Measurements from ENCODE around the gene SEPTIN12.
A peak's percentile ranks its signal among the peaks of the same experiment; 100 is the strongest.

The SEPTIN12 gene

DNA sequence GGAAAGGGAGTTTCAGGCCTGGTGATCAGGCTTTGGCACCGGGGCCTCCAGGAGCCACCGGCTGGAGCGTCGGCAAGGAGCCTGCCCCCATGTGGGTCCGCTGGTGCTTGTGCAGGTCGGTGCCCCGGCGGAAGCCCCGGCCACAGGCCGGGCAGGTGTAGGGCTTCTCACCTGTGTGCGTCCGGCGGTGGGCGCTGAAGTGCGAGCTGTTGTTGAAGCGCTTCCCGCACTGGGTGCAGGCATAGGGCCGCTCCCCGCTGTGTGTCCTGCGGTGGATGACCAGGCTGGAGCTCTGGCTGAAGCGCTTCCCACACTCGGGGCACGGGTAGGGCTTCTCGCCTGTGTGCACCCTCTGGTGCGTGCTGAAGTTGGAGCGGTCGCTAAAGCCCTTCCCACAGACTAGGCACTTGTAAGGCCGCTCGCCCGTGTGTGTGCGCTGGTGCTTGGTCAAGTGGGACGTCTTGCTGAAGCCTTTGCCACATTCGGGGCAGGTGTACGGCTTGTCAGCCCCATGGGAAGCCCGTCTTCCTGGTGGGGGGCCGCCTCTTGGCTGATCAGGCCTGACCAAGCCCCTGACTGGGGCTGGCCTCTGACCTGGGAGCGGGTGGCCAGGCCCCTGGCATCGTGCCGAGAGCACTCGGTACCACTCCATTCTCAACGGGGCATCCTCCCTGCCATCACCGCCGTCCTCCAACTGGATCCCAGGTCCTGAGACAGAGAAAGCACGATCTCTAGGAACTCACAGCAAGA is 35.6 kb downstream of the SEPTIN12 start:
- in situ Hi-C loops (cut with MboI; ENCODE audit: low pct_unique_long_range_greater_than_20kb, low sequenced_read_pairs, unreplicated experiment): no loop called here
- DNase-seq (ENCODE audit: low spot score): no peak
- TF ChIP-seq, protein P1, sequence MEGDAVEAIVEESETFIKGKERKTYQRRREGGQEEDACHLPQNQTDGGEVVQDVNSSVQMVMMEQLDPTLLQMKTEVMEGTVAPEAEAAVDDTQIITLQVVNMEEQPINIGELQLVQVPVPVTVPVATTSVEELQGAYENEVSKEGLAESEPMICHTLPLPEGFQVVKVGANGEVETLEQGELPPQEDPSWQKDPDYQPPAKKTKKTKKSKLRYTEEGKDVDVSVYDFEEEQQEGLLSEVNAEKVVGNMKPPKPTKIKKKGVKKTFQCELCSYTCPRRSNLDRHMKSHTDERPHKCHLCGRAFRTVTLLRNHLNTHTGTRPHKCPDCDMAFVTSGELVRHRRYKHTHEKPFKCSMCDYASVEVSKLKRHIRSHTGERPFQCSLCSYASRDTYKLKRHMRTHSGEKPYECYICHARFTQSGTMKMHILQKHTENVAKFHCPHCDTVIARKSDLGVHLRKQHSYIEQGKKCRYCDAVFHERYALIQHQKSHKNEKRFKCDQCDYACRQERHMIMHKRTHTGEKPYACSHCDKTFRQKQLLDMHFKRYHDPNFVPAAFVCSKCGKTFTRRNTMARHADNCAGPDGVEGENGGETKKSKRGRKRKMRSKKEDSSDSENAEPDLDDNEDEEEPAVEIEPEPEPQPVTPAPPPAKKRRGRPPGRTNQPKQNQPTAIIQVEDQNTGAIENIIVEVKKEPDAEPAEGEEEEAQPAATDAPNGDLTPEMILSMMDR (IDR thresholded peaks at IDR 0.05; ENCODE audit: extremely low read depth, insufficient read depth, missing control alignments): no peak

DNA sequence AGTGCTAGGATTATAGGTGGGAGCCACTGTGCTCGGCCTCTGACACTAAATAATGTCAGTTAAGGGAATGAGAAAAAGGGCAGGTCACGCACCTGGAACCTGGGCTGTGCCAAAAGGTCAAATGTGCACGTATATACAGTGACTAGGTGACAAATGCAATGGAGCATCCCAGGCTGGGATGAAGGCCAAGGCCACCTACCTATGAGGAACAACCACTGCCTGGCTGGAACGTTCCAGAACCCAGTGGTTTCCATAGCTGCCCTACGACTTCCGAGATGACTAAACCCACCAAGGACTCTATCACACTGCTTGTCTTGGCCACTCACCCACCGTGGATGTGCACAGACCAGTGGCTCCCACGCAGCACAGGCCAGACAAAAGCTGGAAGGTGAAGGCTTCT is 37.2 kb downstream of the SEPTIN12 start:
- in situ Hi-C loops (cut with MboI; ENCODE audit: low pct_unique_long_range_greater_than_20kb, low sequenced_read_pairs, unreplicated experiment): no loop called here
- TF ChIP-seq, protein P1 (IDR thresholded peaks at IDR 0.05; ENCODE audit: extremely low read depth, insufficient read depth, missing control alignments): no peak
- DNase-seq (ENCODE audit: low spot score): no peak

DNA sequence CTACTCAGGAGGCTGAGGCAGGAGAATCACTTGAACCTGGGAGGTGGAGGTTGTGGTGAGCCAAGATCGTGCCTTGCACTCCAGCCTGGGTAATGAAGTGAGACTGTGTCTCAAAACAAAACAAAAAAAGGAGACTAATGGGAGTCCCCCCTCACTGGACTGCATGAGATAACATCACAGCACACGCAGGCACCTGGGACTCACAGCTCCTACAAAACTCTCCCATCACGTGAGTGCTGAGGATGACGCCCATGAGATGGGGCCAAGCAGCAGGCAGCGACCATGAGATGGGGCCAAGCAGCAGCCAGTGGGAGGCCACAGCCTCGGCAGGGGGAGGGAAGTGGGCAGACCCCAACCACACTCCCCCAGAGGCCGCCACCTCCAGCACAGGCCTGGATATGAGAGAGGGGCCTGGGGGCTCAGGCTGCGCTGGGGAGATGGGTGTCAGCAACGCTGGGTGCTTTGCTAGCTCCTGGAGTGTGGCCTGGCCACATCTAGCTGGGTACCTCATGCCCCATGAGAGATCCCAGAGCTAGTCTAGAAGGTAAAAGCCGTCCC is 38.4 kb downstream of the SEPTIN12 start:
- TF ChIP-seq, protein P1 (IDR thresholded peaks at IDR 0.05; ENCODE audit: extremely low read depth, insufficient read depth, missing control alignments): no peak
- in situ Hi-C loops (cut with MboI; ENCODE audit: low pct_unique_long_range_greater_than_20kb, low sequenced_read_pairs, unreplicated experiment): loop anchor here (25.0 kb wide), 1 partner anchor 313 kb away; the partner anchor contains the start of genes ALG1 and C16orf89
- peak; percentile 75 for DNase-seq (ENCODE audit: low spot score)

DNA sequence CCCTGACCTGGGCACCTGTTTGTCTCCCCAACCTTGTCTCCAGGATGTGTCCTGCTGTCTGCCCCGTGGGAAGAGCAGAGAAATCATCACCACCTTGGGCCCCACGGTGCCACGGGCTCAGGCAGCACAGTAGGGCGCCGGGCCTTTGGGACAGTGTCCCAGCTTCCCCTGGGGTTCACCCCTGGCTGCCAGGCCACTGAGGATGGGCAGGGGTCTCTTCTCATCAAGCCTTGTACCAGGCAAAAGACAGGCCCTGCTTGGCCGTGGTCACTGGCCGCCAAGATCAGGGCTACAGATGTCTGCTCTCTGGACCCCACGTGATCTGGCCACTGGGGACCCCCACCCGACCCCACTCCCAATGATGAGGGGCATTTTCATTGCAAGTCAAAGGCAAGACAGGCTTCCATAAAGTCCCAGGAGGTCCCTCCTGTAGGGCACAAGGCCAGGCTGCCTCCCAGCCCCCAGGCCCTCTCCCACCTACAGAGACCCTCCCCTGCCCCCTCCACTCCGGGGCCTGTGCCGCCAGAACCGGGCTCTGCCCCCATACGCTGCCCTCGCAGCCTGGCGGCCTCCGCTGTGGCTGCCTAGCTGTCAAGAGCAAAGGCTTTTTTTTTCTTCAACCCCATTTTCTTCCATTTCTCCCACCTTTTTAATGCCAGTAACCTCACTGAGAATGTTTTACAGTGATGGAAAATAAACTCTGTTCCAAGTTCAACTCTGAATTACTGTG is 39.3 kb downstream of the SEPTIN12 start:
- in situ Hi-C loops (cut with MboI; ENCODE audit: low pct_unique_long_range_greater_than_20kb, low sequenced_read_pairs, unreplicated experiment): loop anchor here (25.0 kb wide), 1 partner anchor 313 kb away; the partner anchor contains the start of genes ALG1 and C16orf89
- DNase-seq (ENCODE audit: low spot score): no peak
- TF ChIP-seq, protein P1 (IDR thresholded peaks at IDR 0.05; ENCODE audit: extremely low read depth, insufficient read depth, missing control alignments): no peak

DNA sequence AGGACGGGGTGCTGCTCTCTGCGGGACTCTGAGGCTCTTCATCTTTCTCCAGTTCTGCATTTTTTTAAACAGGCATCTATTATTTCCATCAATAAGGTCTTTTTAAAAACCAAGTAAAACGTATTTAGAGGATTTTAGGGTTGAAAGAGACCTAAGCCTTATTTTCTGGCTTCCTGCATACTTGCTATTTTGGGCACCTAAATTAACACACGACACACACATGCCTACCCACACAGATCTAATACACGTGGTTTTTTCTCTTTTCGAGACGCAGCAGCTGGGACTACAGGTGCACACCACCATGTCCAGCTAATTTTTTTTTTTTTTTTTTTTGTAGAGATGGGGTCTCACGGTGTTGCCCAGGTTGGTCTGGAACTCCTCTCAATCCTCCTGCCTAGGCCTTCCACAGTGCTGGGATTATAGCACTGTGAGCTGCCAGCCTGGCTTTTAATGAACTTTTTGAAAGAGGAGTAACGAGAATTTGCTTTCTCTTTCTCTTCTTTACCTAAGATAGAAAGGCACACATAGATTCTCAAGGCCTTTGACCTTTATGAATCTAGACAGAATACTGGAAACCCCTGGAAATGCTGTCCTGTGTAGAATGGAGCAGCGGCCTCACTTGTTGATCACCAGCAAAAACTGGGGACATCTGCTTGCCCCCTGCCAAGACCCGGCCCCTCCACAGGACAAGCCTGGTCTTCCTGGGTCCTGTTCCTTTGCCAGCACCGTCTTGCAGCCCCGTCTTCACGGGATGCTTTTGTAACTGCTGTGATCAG is 40.1 kb downstream of the SEPTIN12 start:
- TF ChIP-seq, protein P1 (IDR thresholded peaks at IDR 0.05; ENCODE audit: extremely low read depth, insufficient read depth, missing control alignments): no peak
- in situ Hi-C loops (cut with MboI; ENCODE audit: low pct_unique_long_range_greater_than_20kb, low sequenced_read_pairs, unreplicated experiment): loop anchor here (25.0 kb wide), 1 partner anchor 314 kb away; the partner anchor contains the start of genes ALG1 and C16orf89
- DNase-seq (ENCODE audit: low spot score): no peak
